Measurements from ENCODE around the gene GALR1.

- TF ChIP-seq BHLHE40 (IDR thresholded peaks at IDR 0.05; ENCODE audit: borderline replicate concordance) (no peak), ZNF384 (IDR thresholded peaks at IDR 0.05) (no peak), SP1 (IDR thresholded peaks at IDR 0.05) (no peak), NFRKB (IDR thresholded peaks at IDR 0.05) (no peak), HDGF (IDR thresholded peaks at IDR 0.05; ENCODE audit: borderline replicate concordance) (no peak), TARDBP (IDR thresholded peaks at IDR 0.05) (no peak), FOXM1 (IDR thresholded peaks at IDR 0.05; ENCODE audit: borderline replicate concordance) (no peak), PKNOX1 (IDR thresholded peaks at IDR 0.05) (no peak)
Observed at GRCh38 chr18:77223221-77223639, 26.4 kb upstream of the GALR1 start.

Measured in HEK293T (cell line).